GM18499 (cell line): ENCODE data around the gene FBXO28.
A peak's percentile ranks its signal among the peaks of the same experiment; 100 is the strongest.
"Not testable (repeated sequence)": the region's sequence is repeated elsewhere in the genome, so short reads cannot be mapped to it uniquely, and the experiment has no call there.

ENCODE experiments used
- ATAC-seq: cut with Tn5 transposase; IDR thresholded peaks from one replicate; pipeline ENCODE4 v1.9.1; 2021; ENCODE audit warnings: moderate number of reproducible peaks; ENCODE audit not compliant: insufficient read depth, unreplicated experiment

Gene FBXO28

DNA sequence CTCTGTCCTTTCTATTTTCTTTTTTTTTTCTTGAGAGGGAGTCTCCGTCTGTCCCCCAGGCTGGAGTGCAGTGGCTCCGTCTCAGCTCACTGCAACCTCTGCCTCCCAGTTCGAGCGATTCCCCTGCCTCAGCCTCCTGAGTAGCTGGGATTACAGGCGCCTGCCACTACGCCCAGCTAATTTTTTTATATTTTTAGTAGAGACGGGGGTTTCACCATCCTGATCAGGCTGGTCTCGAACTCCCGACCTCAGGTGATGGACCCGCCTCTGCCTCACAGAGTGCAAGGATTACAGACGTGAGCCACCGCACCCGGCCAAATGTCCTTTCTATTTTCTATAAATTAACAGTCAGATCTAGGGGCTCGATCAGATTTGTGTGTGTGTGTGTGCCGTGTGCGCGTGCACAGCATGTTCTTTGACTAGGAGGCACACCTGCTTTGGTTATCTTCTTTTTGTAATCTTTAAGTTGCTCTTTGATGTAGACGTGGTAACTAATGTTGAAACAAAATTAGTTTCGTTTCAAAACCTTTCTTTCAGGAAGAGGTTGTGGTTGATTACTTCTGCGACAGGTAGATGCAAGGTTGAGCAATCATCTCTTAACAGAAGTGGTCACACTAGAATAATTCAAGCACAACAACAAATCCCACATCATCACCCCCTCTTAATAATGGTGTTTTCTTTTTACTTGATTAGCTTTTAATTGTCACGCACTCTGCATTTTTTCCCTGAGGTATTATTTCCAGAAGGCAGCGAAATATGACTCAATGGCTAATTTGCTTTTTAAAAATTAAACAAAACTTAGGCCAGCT, 68.3 kb downstream of the FBXO28 start:
- ATAC-seq, result peak; percentile 38

- ATAC-seq, result peak; percentile 30
Observed at GRCh38 chr1:224182866-224183590, 69.1 kb downstream of the FBXO28 start, which contains the start of gene DEGS1. DEGS1 (plus strand) TSS chr1:224183240; CDS start chr1:224183337, 97 bp downstream.

- peak; percentile 24 for ATAC-seq
Observed at GRCh38 chr1:224183591-224184312, 69.8 kb downstream of the FBXO28 start.

GRCh38 chr1:224185208-224185607, 71.3 kb downstream of the FBXO28 start:
- no peak for ATAC-seq

- ATAC-seq, result no peak
Observed at GRCh38 chr1:224188286-224188685, 74.4 kb downstream of the FBXO28 start.

- no peak for ATAC-seq
Observed at GRCh38 chr1:224189561-224189960, 75.7 kb downstream of the FBXO28 start.

DNA sequence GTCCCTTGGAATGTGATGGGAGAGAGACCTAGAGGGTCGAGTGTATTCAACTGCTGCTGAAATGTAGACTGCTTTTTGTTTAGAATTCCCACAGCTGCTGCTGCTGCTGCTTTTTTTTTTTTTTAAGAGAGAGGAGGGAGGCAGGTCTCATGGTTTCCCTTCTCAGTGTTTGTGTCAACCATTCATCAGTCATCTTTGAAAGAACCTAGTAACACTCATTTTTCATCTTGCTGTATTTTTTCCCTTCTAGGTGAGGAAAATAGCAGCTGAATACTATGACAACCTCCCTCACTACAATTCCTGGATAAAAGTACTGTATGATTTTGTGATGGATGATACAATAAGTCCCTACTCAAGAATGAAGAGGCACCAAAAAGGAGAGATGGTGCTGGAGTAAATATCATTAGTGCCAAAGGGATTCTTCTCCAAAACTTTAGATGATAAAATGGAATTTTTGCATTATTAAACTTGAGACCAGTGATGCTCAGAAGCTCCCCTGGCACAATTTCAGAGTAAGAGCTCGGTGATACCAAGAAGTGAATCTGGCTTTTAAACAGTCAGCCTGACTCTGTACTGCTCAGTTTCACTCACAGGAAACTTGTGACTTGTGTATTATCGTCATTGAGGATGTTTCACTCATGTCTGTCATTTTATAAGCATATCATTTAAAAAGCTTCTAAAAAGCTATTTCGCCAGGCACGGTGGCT, 78.3 kb downstream of the FBXO28 start:
- no peak for ATAC-seq

GRCh38 chr1:224193319-224193966, 79.5 kb downstream of the FBXO28 start:
- no peak for ATAC-seq

DNA sequence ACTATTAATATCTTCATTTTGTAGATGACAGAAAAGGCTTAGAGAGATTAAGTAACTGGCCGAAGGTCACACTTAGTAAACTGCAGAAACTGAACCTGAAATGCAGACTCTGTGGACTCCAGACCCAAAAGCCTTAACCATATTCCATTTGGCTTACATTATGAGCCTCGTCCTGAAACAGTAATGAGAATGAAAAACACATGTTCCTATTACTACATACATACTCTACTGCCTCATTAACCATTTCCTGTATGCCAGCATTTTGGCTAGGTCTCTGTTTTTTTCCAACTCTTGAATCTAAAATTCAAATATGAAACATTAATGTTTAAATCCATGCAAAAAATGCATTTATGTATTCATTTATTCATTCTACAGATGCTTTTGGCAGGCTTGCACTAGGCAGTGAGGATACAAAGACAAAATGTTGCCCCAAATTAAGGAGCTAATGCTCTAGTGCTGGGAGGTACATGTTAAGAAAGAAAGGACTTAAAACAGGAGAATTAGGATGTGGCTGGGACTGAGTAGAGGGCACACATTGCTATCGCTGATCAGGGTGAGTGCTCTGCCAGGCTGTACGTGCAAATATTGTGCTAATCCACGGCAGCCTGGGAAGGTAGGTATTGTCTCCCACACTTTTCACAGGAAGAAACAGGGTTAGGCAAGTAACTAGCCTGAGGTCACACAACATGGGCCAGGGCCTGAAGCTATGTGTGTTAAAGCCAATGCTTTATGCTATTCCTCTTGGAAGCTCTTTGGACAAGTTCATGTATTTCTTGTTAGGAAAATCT, 83.1 kb downstream of the FBXO28 start:
- ATAC-seq, result no peak

DNA sequence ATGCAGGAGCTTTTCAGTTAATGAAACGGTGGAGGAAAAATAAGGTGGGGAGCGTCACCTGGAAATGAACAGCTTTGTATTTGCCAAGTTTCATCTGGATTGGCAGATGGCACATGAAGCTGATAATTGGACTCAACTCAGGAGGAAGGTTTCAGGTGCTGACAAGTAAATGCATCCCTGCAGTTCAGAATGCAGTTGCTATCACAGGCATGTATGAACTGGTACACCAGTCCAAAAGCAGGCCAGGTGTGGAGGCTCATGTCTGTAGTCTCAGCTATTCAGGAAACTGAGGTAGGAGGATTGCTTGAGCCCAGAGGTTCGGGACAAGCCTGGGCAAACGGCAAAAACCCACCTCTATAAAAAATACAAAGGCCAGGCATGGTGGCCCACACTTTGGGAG, 84.7 kb downstream of the FBXO28 start:
- no peak for ATAC-seq

- ATAC-seq, result no peak
Observed at GRCh38 chr1:224199679-224200078, 85.8 kb downstream of the FBXO28 start.

DNA sequence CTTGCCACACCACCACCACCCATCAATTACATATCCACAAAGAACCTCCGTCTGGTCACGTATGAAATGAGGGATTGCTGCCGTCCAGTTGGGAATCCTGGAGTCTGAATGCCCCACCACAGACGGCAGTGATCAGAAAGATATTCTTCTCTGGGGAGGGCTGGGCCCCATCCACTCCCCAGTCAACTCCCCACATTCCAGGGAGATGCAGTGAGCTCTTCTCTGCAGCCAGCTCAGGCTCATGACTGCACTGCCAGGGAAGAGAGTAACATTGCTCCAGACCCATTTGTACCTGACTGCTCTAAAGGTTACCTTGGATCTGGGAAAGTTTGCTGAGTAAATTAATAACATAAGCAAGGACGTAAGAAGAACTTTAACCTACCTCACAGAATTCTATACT, 87.5 kb downstream of the FBXO28 start:
- ATAC-seq, result no peak

DNA sequence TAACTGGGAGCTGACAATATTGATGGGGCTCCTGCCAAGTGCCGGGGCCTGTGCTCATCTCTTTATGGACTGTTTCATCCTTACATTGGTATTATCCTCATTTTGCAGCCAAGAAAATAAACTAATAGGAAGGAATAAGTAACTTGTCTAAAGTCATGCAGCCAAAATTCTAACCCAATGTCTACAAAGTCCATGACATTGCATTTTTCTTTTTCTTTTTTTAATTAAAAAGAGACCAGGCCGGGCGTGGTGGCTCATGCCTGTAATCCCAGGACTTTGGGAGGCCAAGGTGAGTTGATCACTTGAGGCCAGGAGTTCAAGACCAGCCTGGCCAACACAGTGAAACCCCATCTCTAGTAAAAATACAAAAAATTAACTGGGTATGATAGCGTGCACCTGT, 87.9 kb downstream of the FBXO28 start:
- no peak for ATAC-seq

GRCh38 chr1:224203243-224204016, 89.5 kb downstream of the FBXO28 start:
- peak; percentile 61 for ATAC-seq

GRCh38 chr1:224205438-224205840, 91.5 kb downstream of the FBXO28 start:
- no peak for ATAC-seq

- ATAC-seq, result not testable (repeated sequence)
Observed at GRCh38 chr1:224205931-224206538, 92.1 kb downstream of the FBXO28 start.

DNA sequence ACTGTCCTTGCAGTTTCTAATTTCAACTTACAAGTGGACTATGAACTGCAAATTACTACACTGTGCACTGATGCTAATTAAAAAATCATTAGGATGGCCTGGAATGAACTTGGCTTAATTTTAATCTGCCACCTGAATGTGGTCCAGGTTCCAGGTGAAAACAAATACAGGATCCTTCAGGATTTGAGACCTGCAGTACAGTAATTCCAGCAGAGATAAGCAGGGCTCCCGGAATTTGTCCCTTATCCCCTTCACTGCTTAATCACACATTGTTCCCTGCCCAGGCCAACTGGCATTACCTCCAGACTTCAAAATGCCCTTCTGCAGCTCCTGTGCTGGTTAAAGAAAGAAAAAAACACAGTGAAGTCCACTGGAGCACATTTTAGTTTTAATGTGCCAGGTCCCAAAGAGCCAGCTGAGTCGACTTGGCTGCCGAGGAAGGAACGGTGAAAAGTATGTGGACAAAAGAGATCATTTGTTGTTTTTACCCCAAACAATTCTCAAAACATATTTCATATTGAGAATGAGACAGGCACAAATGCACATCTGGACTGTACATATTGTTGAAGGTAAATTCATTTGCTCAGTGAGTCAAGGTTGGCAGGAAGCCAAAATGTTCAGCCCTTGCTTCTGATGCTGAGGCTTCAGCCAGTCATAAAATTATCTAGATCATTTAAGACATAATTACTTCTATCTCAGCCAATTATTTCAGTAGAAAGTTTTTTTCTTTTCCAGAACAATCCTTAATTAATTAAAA, 97.5 kb downstream of the FBXO28 start:
- no peak for ATAC-seq
